Right ventricle myocardium inferior (tissue), 1 donor: ENCODE data around the gene SPTBN5. TPM values are rescaled to one million over a fixed set of nuclear protein-coding genes. Genes with fewer than 3 reads are reported as not detected.

Experiments
- ATAC-seq: fragments of 200-7000 bp; cut with Tn5 transposase; one replicate; pipeline ENCODE4 v1.9.1; 2020; ENCODE audit warnings: mild to moderate bottlenecking, moderate library complexity
- DNase-seq: peaks from one replicate; pipeline ENCODE4 v3.0.0; 2021; ENCODE audit errors: missing footprints
- intact Hi-C: fragments of 100-400 bp; cut with DNase I; formaldehyde crosslinking; loops from one replicate; pipeline ENCODE4 v1.11.0; 2022
- long read RNA-seq: library from polyadenylated mRNA; unstranded; transcript quantifications from one replicate; pipeline ENCODE4 v2.0.0, GENCODE V29; 2021
- total RNA-seq: library from RNA; stranded (reverse); fragmentation: NEBNext Ultra II Directional; extraction: Animal tissue kit (Norgen Biotek cat#: 25700); gene quantifications from one replicate; pipeline ENCODE4 v1.2.1, GENCODE V29; 2021
- donor health status: DM: no; HTN: yes; CAD: no; lungs with severe emphysema.

Gene SPTBN5
- 3.5 TPM for total RNA-seq
- long read RNA-seq, partial matches to known transcripts, result 4 of 9 reads
- long read RNA-seq, other reads (novel, unspliced or antisense), result 5 of 9 reads

GRCh38 chr15:41893422-41894250 is at the start of gene SPTBN5:
Gene SPTBN5 (minus strand): TSS chr15:41894053. CDS start chr15:41893497, 556 bp downstream.
- intact Hi-C loops, result loop anchor here (2.0 kb wide), 1 partner anchor 65 kb away; the partner anchor contains the start of gene JMJD7
- no peak for ATAC-seq
- DNase-seq, result no peak

GRCh38 chr15:41942886-41943285 is 49.0 kb upstream of the SPTBN5 start:
- ATAC-seq, result no peak
- intact Hi-C loops, result no loop called here
- DNase-seq, result no peak

- no peak for DNase-seq
- no peak for ATAC-seq
- intact Hi-C loops, result no loop called here
These were observed 48.0 kb upstream of the SPTBN5 start for GRCh38 chr15:41941644-41942415.

- ATAC-seq, result no peak
- no peak for DNase-seq
- intact Hi-C loops, result no loop called here
These were observed 46.6 kb upstream of the SPTBN5 start for GRCh38 chr15:41940441-41940857.

GRCh38 chr15:41939986-41940385 is 46.1 kb upstream of the SPTBN5 start:
- ATAC-seq, result no peak
- DNase-seq, result no peak
- intact Hi-C loops, result no loop called here

- DNase-seq (no peak), ATAC-seq (no peak)
- intact Hi-C loops, result no loop called here
These were observed 43.7 kb upstream of the SPTBN5 start for GRCh38 chr15:41937568-41937923.

GRCh38 chr15:41936649-41937567 is 43.1 kb upstream of the SPTBN5 start:
- DNase-seq (no peak), ATAC-seq (no peak)
- intact Hi-C loops, result no loop called here

- DNase-seq, result no peak
- ATAC-seq, result no peak
- intact Hi-C loops, result no loop called here
These were observed 42.3 kb upstream of the SPTBN5 start for GRCh38 chr15:41936155-41936554.

GRCh38 chr15:41935566-41936020 is 41.7 kb upstream of the SPTBN5 start:
- DNase-seq (no peak), ATAC-seq (no peak)
- intact Hi-C loops, result no loop called here

GRCh38 chr15:41934843-41935242 is 41.0 kb upstream of the SPTBN5 start:
- ATAC-seq (no peak), DNase-seq (no peak)
- intact Hi-C loops, result no loop called here

GRCh38 chr15:41933771-41934170 is 39.9 kb upstream of the SPTBN5 start:
- DNase-seq (no peak), ATAC-seq (no peak)
- intact Hi-C loops, result no loop called here

- no peak for DNase-seq
- intact Hi-C loops, result no loop called here
- ATAC-seq, result no peak
These were observed 39.5 kb upstream of the SPTBN5 start for GRCh38 chr15:41933326-41933725.

- DNase-seq, result no peak
- intact Hi-C loops, result no loop called here
- ATAC-seq, result no peak
These were observed 38.8 kb upstream of the SPTBN5 start for GRCh38 chr15:41932511-41933289.

GRCh38 chr15:41932101-41932500 is 38.2 kb upstream of the SPTBN5 start:
- ATAC-seq (no peak), DNase-seq (no peak)
- intact Hi-C loops, result no loop called here

GRCh38 chr15:41930867-41931222 is 37.0 kb upstream of the SPTBN5 start:
- intact Hi-C loops, result no loop called here
- DNase-seq (no peak), ATAC-seq (no peak)

- DNase-seq (peak; percentile 85), ATAC-seq (peak; percentile 76)
- intact Hi-C loops, result no loop called here
These were observed 36.5 kb upstream of the SPTBN5 start for GRCh38 chr15:41930221-41930866.
